Keratinocyte (primary cell): ENCODE measurements around the gene CCDC88A.

Experiments used
- CTCF ChIP-seq, 3 experiments: IDR thresholded peaks in 1 of 3; conservative IDR thresholded peaks in 1 of 3; optimal IDR thresholded peaks in 1 of 3; 2 replicates in 2 of 3; 3 replicates in 1 of 3; pipeline versions ENCODE3 to v1.5.1; 2011; ENCODE audit warnings: low read length in 3 of 3, mild to moderate bottlenecking in 3 of 3, moderate library complexity in 2 of 3, control low read depth in 1 of 3, inconsistent platforms in 1 of 3; ENCODE audit not compliant: insufficient read depth in 2 of 3; ENCODE audit errors: extremely low read depth in 1 of 3
- EZH2 ChIP-seq: IDR thresholded peaks from one replicate; pipeline ENCODE4 v1.6.1; 2012; ENCODE audit warnings: inconsistent platforms, mild to moderate bottlenecking, low read length, moderate library complexity

GRCh38 chr2:55309446-55309845 is 110.2 kb downstream of the CCDC88A start:
- no peak for TF ChIP-seq CTCF (optimal IDR thresholded peaks at IDR 0.05 in 1 of 3, IDR thresholded peaks at IDR 0.05 in 1 of 3, conservative IDR thresholded peaks at IDR 0.05 in 1 of 3; ENCODE audit: extremely low read depth in 1 of 3, insufficient read depth in 2 of 3, low read length in 3 of 3)
- TF ChIP-seq EZH2 = no peak
